ENCODE data around the gene SPECC1. TPM values are rescaled to one million over a fixed set of nuclear protein-coding genes. Genes with fewer than 3 reads are reported as not detected.
"Not testable (repeated sequence)": the region's sequence is repeated elsewhere in the genome, so short reads cannot be mapped to it uniquely, and the experiment has no call there.

Gene SPECC1
- total and polyA plus RNA-seq, 7 donors: 10.9 to 98.3 (median 43.5) TPM

DNA sequence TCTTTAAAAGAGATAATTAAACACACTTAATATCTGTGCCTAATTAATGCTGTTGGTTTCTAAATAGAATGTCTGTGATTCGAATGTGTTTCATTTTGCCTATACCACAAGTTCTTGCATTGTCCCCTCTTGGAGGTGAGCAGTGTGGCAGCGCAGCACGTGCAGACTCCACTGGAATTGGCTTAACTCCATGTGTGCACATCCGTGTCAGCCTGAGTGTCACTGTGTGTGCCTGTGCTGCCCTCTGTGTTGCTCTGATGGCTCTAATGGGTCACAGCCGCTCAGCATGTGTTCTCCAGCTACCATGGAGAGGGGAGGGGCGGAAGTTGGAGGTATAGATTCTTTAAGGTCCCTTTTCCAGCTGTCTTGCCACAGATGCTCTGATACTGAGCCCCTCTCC is 226.6 kb downstream of the SPECC1 start:
- intact Hi-C loops (cut with DNase I): no loop called here
- Histone ChIP-seq H3K27ac (no peak overlapping the region), H3K27me3 (no peaks in the 10 kb centered on the region), H3K9me3 (no peaks in the 10 kb centered on the region), H3K4me3 (no peak overlapping the region), H3K4me1 (peaks cover 0 to 13% (median 5%) of the 10 kb centered on the region in 4 donors), H3K36me3 (peaks cover 0 to 3% (median 0%) of the 10 kb centered on the region in 4 donors)
- TF ChIP-seq POLR2A (IDR thresholded peaks at IDR 0.05) (no peak), EP300 (IDR thresholded peaks at IDR 0.05) (no peak), POLR2AphosphoS5 (IDR thresholded peaks at IDR 0.05) (no peak)
- TF ChIP-seq, protein P1, sequence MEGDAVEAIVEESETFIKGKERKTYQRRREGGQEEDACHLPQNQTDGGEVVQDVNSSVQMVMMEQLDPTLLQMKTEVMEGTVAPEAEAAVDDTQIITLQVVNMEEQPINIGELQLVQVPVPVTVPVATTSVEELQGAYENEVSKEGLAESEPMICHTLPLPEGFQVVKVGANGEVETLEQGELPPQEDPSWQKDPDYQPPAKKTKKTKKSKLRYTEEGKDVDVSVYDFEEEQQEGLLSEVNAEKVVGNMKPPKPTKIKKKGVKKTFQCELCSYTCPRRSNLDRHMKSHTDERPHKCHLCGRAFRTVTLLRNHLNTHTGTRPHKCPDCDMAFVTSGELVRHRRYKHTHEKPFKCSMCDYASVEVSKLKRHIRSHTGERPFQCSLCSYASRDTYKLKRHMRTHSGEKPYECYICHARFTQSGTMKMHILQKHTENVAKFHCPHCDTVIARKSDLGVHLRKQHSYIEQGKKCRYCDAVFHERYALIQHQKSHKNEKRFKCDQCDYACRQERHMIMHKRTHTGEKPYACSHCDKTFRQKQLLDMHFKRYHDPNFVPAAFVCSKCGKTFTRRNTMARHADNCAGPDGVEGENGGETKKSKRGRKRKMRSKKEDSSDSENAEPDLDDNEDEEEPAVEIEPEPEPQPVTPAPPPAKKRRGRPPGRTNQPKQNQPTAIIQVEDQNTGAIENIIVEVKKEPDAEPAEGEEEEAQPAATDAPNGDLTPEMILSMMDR (IDR thresholded peaks at IDR 0.05): no peak
- 86 to 89% methylated on average over 6 of the region's 6 CpGs for WGBS, 2 donors
- DNase-seq: no peak

DNA sequence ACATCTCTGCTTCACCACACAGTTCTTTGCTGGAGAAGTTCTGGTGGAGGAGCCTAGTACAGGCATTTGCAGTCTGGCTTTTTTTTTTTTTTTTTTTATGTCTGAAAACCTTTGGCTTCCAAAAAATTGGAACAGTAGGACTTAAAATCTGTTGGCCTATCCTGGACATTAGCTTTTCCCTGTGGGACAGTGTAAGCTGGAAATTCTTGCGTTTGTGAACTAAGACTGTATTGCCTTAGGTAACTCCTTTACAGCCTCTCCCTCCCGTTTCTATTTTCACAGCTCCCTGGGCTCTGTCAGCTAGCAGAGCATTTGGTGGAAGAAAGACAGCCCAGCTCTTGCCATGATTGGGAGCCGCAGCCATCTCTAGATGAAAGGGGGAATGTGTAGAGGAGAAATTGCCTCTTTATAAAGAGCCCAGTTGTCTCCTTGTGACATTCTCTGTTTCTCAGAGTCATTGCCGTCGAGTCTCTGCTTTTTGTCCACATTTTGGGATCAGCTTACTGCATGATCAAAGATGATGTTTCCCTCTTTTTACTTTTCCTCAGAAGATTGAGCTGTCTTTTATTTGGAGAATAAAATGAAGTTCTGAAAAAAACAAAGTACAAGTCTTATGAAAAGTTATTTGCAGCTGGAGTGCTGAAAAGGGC is 227.5 kb downstream of the SPECC1 start:
- Histone ChIP-seq H3K4me1 (peaks cover 0 to 13% (median 5%) of the 10 kb centered on the region in 4 donors), H3K9me3 (no peaks in the 10 kb centered on the region), H3K36me3 (peaks cover 0 to 3% (median 0%) of the 10 kb centered on the region in 4 donors), H3K27ac (peak overlapping the region in 1 of 4 donors; percentile 45), H3K27me3 (no peaks in the 10 kb centered on the region), H3K4me3 (no peak overlapping the region)
- intact Hi-C loops (cut with DNase I): no loop called here
- WGBS, 2 donors: 82 to 87% methylated on average over 5 of the region's 5 CpGs
- no peak for DNase-seq
- TF ChIP-seq, protein P1 (IDR thresholded peaks at IDR 0.05): no peak
- no peak for TF ChIP-seq EP300 (IDR thresholded peaks at IDR 0.05)
- TF ChIP-seq POLR2AphosphoS5 (IDR thresholded peaks at IDR 0.05): no peak
- TF ChIP-seq POLR2A (IDR thresholded peaks at IDR 0.05): no peak

DNA sequence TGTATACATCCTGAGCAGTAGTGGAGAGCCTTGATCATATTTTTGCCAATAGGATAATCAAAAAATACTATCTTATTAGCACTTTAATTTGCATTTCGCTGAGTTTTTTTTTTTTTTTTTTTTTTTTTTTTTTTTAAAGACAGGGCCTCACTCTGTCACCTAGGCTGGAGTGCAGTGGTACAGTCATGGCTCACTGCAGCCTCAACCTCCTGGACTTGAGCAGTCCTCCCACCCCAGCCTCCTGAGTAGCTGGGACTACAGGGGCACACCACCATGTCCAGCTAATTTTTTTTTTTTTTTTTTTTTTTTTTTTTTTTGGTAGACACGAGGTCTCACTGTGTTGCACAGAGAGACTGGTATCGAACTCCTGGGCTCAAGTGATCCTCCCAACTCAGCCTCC is 230.6 kb downstream of the SPECC1 start:
- H3K9me3 ChIP-seq; H3K27me3 ChIP-seq; H3K4me3 ChIP-seq; H3K27ac ChIP-seq; intact Hi-C loops (cut with DNase I); DNase-seq; H3K36me3 ChIP-seq: not testable (repeated sequence)
- WGBS, 2 donors: 94 to 98% methylated on average over 3 of the region's 3 CpGs
- H3K4me1 ChIP-seq: peaks cover 0 to 13% (median 5%) of the 10 kb centered on the region in 4 donors

DNA sequence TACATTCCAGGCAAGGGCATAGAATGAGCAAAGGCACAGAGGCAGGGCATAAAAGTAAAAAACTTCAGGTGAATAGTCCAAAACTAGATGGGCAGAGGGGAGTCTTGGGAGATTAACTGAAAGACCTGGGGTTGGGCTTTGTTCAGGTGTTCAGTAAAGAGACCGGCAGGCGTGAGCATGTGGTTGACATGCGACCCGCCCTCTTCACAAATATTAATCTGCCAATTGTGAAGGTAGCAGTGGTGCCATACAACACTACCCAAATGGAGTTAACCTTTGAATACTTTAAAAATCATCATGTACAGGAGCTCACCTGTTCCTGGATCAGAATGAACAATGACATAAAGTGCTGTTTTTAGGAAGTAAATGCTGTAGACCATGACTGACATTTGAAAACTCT is 232.7 kb downstream of the SPECC1 start:
- Histone ChIP-seq H3K4me3 (no peak overlapping the region), H3K27me3 (no peaks in the 10 kb centered on the region), H3K27ac (no peak overlapping the region), H3K36me3 (no peaks in the 10 kb centered on the region), H3K4me1 (peaks cover 0 to 3% (median 1%) of the 10 kb centered on the region in 4 donors), H3K9me3 (no peaks in the 10 kb centered on the region)
- TF ChIP-seq POLR2A (IDR thresholded peaks at IDR 0.05) (no peak), POLR2AphosphoS5 (IDR thresholded peaks at IDR 0.05) (no peak), EP300 (IDR thresholded peaks at IDR 0.05) (no peak)
- TF ChIP-seq, protein P1 (IDR thresholded peaks at IDR 0.05): no peak
- intact Hi-C loops (cut with DNase I): no loop called here
- 31 to 80% methylated on average over 4 of the region's 4 CpGs for WGBS, 2 donors
- DNase-seq: no peak

DNA sequence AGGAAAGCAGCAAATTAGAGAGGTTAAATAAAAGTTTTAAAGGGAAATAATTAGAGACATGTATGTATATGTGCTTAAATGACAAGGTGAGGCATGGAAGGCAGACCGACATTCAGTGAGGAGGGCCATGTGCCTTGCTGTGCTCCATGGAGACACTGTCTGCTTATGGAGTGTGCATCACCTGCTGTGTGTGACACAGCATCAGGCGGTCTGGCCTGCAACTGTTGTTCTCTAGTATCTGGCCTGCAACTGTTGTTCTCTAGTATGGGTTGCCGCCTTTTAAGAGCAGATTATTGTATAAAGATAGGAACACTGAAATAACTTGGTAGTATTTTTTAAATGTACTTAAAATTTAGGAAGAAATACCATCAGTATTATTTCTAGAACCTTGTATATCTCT is 233.1 kb downstream of the SPECC1 start:
- Histone ChIP-seq H3K27ac (no peak overlapping the region), H3K9me3 (no peaks in the 10 kb centered on the region), H3K36me3 (no peaks in the 10 kb centered on the region), H3K4me1 (no peaks in the 10 kb centered on the region), H3K4me3 (no peak overlapping the region), H3K27me3 (no peaks in the 10 kb centered on the region)
- no peak for DNase-seq
- intact Hi-C loops (cut with DNase I): no loop called here
- TF ChIP-seq POLR2A (IDR thresholded peaks at IDR 0.05) (no peak), EP300 (IDR thresholded peaks at IDR 0.05) (no peak), POLR2AphosphoS5 (IDR thresholded peaks at IDR 0.05) (no peak)
- TF ChIP-seq, protein P1 (IDR thresholded peaks at IDR 0.05): no peak
- 94 to 96% methylated on average over 3 of the region's 3 CpGs for WGBS, 2 donors

Measured in sigmoid colon (tissue), 7 donors.